Muscle layer of duodenum (tissue), 2 donors: ENCODE results near the gene RBM19.

Experiments used
- H3K27ac ChIP-seq: one replicate; pipeline ENCODE4 v1.7.0; 2013; ENCODE audit warnings: mild to moderate bottlenecking, low read length
- H3K27me3 ChIP-seq: one replicate; pipeline ENCODE4 v1.7.0; 2013; ENCODE audit warnings: low read depth, mild to moderate bottlenecking, control low read depth, low read length
- H3K36me3 ChIP-seq, 2 donors: one replicate each; pipeline ENCODE4 v1.7.0; 2013; ENCODE audit warnings: low read length in 2 of 2, control low read depth in 1 of 2, mild to moderate bottlenecking in 1 of 2; ENCODE audit not compliant: insufficient read depth in 2 of 2, control insufficient read depth in 1 of 2
- H3K4me1 ChIP-seq, 2 donors: one replicate each; pipeline ENCODE4 v1.7.0; 2013; ENCODE audit warnings: low read length in 2 of 2, mild to moderate bottlenecking in 2 of 2, control low read depth in 1 of 2, moderate library complexity in 1 of 2; ENCODE audit not compliant: insufficient read depth in 2 of 2, control insufficient read depth in 1 of 2
- H3K4me3 ChIP-seq, 2 donors: one replicate each; pipeline ENCODE4 v1.7.0; 2013; ENCODE audit warnings: low read length in 2 of 2, low read depth in 1 of 2, mild to moderate bottlenecking in 1 of 2
- H3K9me3 ChIP-seq, 2 donors: one replicate each; pipeline ENCODE4 v1.7.0; 2013; ENCODE audit warnings: low read length in 2 of 2, control low read depth in 1 of 2, mild to moderate bottlenecking in 1 of 2; ENCODE audit not compliant: control insufficient read depth in 1 of 2
- donor health status: healthy.

The RBM19 gene

DNA sequence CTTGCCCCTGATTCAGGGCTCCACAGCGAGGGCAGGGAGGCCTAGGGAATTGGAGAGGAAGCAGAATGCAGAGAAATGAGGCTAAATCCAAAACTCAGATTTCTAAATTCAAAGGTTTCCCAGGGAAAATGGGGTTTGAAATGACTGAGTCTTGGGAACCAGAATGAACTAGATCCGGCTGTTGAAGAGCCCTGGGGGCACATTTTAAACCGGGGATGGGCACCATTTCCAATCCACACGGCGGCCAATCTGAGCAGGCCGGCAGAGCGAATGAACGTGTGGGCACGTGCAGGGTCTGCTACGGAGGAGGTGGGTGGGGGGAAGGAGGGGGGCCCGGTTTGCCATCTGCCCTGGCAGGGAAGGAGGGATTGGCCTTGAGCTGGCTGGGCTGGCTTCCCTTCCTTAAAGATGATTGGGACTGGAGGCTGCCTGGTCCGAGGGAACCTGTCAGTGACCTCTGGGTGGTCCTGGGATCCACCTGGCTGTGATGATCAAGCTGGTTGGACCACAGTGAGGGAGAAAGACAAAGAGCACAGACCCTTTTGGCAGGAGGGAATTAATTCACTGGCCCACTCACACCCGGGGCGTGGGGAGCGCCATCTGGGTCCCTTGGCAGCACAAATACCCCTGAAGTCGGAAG is 161.0 kb downstream of the RBM19 start:
- no peaks in the 10 kb centered on the region for H3K4me1 ChIP-seq
- H3K9me3 ChIP-seq = peaks cover 0 to 15% of the 10 kb centered on the region in 2 donors
- H3K27me3 ChIP-seq = no peaks in the 10 kb centered on the region
- no peak overlapping the region for H3K27ac ChIP-seq
- no peaks in the 10 kb centered on the region for H3K36me3 ChIP-seq
- no peak overlapping the region for H3K4me3 ChIP-seq

DNA sequence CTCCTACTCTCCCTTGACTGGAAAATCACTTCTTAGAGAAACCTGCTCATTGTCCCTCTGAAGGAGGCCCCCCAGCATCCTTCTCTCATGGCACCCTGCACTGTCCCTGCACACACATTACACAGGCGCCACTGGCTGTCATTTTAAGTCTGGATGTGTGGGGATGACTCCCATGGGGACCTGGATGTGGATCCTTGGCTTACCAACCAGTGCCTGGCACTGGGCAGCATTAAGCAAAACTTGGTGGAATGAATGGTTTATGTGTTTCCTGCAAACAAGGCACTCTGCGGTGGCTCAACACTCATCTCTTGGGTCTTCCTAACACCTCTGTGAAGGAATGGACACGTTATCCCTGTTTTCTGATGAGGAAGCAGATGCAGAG is 162.4 kb downstream of the RBM19 start:
- H3K9me3 ChIP-seq = peaks cover 0 to 15% of the 10 kb centered on the region in 2 donors
- no peak overlapping the region for H3K4me3 ChIP-seq
- H3K27me3 ChIP-seq = no peaks in the 10 kb centered on the region
- H3K27ac ChIP-seq = no peak overlapping the region
- H3K4me1 ChIP-seq = no peaks in the 10 kb centered on the region
- H3K36me3 ChIP-seq = no peaks in the 10 kb centered on the region

DNA sequence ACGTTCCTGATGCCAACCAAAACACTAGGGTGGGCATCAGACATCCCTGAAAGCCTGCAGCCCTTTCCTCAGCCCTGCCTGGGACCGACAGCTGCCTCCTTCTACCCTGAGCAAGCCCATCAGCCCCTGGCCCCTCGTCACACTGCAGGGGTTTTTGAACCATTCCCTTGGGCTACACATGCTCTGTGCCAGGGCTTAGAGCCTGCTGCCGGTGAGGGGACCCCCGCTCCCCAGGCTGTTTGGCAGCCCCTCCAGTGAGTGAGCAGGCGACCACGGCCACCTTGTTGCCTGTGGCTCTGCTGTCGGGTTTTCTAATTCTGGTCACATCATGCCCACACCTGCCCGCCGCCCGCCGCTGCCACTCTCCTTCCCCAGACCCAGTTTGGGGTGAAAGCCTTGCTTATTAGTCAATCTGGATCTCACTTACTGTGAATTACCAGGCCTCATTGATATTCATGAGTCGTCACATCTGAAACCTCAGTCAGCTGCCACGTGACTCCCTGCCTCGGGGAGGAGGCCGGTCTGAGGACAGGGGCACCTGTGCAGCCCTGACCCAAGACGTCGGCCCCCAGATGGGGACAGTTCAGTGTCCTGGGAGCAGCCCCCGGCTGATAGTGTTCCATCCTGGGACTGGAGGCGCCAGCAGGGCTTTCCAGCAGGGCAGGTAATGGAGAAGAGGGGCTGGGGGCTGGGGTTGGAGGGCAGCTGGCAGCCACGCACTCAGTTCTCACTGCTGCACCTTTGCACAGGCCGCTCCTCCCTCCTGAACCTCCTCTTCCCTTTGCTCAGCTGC is 163.0 kb downstream of the RBM19 start:
- H3K36me3 ChIP-seq = no peaks in the 10 kb centered on the region
- H3K9me3 ChIP-seq = peaks cover 0 to 15% of the 10 kb centered on the region in 2 donors
- no peak overlapping the region for H3K27ac ChIP-seq
- H3K4me1 ChIP-seq = no peaks in the 10 kb centered on the region
- no peak overlapping the region for H3K4me3 ChIP-seq
- H3K27me3 ChIP-seq = no peaks in the 10 kb centered on the region

DNA sequence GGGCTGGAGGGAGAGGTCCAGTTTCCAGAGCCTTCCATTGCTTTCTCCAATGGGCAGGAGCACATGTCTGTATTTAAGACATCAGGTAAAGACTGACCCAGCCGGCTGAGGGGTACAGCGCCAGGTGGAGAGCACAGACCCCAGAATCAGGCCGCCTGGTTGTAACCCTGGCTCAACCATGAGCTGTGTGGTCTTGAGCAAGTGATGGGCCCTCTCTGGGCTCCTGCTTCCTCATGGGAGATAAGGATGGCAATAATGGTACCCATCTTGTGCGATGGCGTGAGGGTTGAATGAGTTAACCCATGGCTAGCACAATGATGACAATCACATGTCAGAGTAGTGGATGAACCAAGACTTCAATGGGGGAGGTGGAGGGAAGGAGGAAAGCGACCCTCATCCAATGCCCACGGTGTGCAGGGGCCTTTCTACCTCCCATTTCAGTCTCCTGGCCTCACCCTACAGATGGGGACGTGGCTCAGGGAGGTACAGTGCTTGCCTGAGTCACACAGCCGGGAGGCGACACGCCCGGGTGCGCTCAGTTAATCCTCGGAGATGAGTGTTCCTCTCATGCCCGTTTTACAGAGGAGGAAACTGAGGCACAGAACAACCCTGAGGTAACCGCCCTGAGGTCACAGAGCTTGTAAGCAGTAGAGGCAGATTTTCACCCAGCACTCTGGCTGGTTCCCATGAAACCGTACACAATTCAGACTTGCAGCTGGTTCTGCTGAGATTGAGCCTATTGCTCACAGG is 163.9 kb downstream of the RBM19 start:
- Histone ChIP-seq H3K27me3 (no peaks in the 10 kb centered on the region), H3K4me1 (no peaks in the 10 kb centered on the region), H3K36me3 (no peaks in the 10 kb centered on the region), H3K9me3 (peaks cover 0 to 11% of the 10 kb centered on the region in 2 donors), H3K27ac (no peak overlapping the region), H3K4me3 (no peak overlapping the region)

DNA sequence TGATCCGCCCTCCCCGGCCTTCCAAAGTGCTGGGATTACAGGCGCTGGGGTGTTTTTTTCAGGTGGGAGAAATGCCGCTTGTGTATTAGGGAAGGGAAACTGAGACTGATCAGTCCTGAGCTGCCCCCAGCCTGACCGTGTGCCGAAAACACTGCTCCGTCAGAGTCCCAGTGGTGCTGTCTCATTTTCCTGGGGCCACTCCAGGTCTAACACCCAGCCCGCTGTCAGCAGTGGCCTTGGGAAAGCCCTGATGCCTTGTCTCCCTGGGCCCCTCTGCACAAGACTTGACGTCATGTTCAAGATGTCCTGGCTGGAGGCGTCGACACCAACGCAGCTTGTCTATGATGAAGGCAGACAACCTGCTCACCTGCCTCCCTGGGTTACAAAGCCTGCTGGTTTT is 165.9 kb downstream of the RBM19 start:
- Histone ChIP-seq H3K4me1 (no peaks in the 10 kb centered on the region), H3K27ac (no peak overlapping the region), H3K4me3 (no peak overlapping the region), H3K27me3 (no peaks in the 10 kb centered on the region), H3K36me3 (no peaks in the 10 kb centered on the region), H3K9me3 (no peaks in the 10 kb centered on the region)

DNA sequence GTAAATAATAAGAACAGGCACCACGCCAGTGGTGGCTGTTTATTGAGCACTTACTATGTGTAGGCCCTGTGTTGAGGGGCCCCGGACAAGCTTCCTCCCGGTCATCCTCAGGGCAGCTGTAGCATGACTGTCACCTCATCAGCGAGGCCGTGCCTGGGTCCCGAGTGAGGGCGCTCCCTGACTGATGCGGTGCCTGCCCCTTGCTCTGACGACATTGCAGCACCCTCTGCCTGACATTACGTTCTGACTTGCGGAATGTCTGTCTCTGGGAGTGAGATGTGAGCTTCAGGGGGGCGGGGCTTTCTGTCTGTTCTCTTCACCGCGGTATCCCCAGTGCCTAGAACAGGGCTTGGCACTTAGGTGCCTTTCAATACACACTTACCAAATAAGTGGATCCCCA is 167.6 kb downstream of the RBM19 start:
- no peaks in the 10 kb centered on the region for H3K36me3 ChIP-seq
- no peaks in the 10 kb centered on the region for H3K9me3 ChIP-seq
- no peaks in the 10 kb centered on the region for H3K27me3 ChIP-seq
- H3K4me1 ChIP-seq = no peaks in the 10 kb centered on the region
- no peak overlapping the region for H3K4me3 ChIP-seq
- H3K27ac ChIP-seq = no peak overlapping the region

DNA sequence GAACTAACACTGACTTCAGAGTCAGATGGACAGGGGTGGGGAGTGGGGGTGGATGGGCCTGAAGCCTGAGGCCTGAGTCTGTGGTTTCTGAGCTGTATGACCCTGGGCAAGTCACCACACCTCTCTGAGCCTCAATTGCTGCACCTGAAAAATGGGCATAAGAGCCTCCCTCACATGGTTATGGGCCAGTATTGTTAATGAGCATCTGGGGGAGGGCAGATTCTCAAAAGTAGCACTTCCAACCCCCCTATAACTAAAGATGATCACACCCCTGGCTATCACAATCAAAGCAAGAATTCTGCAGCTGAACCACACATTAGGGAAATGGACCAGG is 168.6 kb downstream of the RBM19 start:
- H3K9me3 ChIP-seq = no peaks in the 10 kb centered on the region
- no peak overlapping the region for H3K27ac ChIP-seq
- H3K36me3 ChIP-seq = no peaks in the 10 kb centered on the region
- H3K4me3 ChIP-seq = no peak overlapping the region
- no peaks in the 10 kb centered on the region for H3K27me3 ChIP-seq
- H3K4me1 ChIP-seq = no peaks in the 10 kb centered on the region

DNA sequence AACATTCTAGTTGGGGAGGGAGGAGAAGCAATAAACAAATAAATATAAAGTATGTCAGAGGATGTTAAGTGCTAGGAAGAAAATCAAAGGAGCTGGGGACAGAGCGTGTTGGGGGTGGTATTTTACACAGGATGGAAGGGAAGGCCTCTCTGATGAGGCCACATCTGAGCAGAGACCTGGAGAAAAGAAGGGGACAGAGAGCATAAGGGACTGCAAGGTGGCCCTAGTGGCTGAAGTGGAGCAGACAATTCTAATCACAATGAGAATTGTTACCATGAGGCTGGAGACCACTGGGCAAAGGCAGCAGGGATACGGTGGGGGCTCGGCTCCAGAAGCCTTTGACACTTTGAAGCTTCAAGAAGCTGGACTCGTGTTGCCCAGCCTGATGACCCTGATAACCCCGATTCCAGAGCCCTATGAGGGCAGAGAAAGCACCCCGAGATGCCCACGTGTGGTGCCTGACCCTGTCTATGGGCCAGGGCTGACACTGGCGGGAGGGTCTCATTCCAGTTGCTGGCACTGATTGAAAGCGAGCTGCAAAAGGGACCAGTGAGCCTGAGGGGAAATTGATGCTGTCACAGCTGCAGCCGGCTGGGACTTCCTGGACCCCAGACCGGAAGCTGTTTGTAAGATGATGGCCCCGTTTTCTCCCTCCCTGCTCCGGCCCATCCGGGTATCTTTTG is 169.1 kb downstream of the RBM19 start:
- no peaks in the 10 kb centered on the region for H3K9me3 ChIP-seq
- H3K4me3 ChIP-seq = no peak overlapping the region
- no peaks in the 10 kb centered on the region for H3K27me3 ChIP-seq
- no peak overlapping the region for H3K27ac ChIP-seq
- H3K36me3 ChIP-seq = no peaks in the 10 kb centered on the region
- H3K4me1 ChIP-seq = no peaks in the 10 kb centered on the region

DNA sequence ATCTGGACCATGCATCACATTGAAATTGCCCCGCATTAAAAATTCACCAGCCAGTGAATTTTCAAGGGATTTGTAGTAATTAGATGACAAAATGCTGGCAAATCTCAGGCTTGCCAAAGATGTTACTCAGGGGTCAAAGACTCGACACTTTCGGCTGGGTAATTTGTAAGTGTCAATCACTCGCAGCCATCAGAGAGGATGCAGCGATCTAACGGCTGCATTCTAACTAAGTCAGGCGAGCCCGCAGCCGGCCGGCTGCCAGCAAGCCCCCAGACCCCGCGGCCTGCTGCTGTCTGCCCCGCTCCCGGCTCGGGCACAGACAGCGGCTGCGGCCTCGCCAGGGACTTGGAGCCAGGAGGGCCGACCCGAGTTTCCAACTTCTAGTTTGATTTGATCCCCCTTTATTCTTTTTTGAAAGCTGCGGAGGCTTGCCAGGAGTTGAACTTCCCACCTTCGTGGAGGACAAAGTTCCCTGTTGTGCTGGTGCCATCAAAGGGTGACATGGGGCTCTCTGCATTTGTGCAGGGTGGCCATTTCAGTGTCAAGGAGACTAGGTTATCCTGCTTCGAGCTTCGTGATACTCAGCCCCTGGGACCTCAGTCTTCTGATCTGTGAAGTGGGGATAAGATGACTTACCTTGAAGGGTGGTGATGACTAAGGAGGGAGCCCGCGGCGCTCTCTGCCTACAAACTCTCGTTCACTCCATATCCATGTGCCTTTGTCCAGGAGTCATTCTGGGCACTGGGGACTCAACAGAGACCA is 169.9 kb downstream of the RBM19 start:
- H3K27me3 ChIP-seq = no peaks in the 10 kb centered on the region
- no peak overlapping the region for H3K4me3 ChIP-seq
- H3K4me1 ChIP-seq = no peaks in the 10 kb centered on the region
- no peaks in the 10 kb centered on the region for H3K36me3 ChIP-seq
- no peaks in the 10 kb centered on the region for H3K9me3 ChIP-seq
- H3K27ac ChIP-seq = no peak overlapping the region

DNA sequence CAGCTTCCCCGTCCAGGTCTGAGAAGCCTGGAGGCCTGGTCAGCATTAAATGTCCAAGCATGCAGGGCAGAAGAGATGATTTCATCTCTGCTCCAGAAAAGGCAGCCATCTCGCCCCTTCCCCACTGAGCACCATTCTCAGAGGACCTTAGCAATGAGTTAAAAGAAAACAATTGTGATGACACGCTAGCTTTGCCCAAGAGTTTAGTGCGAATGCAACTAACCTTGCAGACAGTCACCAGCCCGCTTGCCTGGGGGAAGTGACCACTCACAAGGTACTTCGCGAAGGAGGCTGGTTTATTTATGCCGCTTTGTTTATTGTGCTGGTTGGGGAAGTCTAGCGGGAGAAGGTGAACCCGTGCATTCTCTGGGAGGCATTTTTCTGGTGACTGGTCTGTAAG is 170.7 kb downstream of the RBM19 start:
- H3K9me3 ChIP-seq = no peaks in the 10 kb centered on the region
- H3K27ac ChIP-seq = no peak overlapping the region

DNA sequence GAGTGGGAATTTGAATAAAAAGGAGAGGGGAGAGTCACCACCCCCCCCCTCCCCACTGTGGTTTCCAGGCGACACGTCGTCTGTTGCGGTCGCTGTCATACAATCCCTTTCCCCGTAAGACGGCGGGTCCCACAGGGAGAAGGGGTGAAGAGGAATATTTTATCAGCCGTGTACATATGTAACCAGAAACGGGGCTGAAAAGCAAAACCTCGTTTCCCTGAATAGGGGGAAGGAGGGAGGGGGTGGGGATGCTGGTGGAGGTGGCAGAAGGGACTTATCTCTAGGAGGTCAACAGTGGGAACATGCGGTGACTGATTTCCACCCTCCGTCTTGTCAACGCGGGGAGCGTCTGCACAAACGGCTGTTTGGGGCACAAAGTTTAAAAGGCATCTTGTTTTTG is 171.4 kb downstream of the RBM19 start:
- H3K36me3 ChIP-seq = no peaks in the 10 kb centered on the region
- H3K4me1 ChIP-seq = no peaks in the 10 kb centered on the region
- no peaks in the 10 kb centered on the region for H3K9me3 ChIP-seq
- H3K27ac ChIP-seq = no peak overlapping the region
- no peaks in the 10 kb centered on the region for H3K27me3 ChIP-seq
- H3K4me3 ChIP-seq = no peak overlapping the region

More for the DNA sequence above, 170.7 kb downstream of the RBM19 start:
- no peaks in the 10 kb centered on the region for H3K27me3 ChIP-seq
- H3K4me1 ChIP-seq = no peaks in the 10 kb centered on the region
- H3K4me3 ChIP-seq = no peak overlapping the region
- no peaks in the 10 kb centered on the region for H3K36me3 ChIP-seq
